Uterus (tissue), 2 donors: ENCODE measurements around the gene SLAMF9.

ENCODE experiments used
- POLR2A ChIP-seq, 2 donors: fragments of 450-650 bp; IDR thresholded peaks; one replicate each; pipeline ENCODE4 v1.6.1; 2016; ENCODE audit warnings: antibody characterized with exemption in 2 of 2, mild to moderate bottlenecking in 1 of 2, moderate library complexity in 1 of 2
- TF ChIP-seq, protein P1 (sequence below), 4 experiments: fragments of 200-600 bp in 2 of 4; fragments of 450-650 bp in 2 of 4; sonication (generic) in 2 of 4; IDR thresholded peaks; one replicate each; pipeline ENCODE4 v1.5.1; 2016 to 2019; ENCODE audit warnings: antibody characterized with exemption in 4 of 4, mild to moderate bottlenecking in 2 of 4, moderate library complexity in 1 of 4

DNA sequence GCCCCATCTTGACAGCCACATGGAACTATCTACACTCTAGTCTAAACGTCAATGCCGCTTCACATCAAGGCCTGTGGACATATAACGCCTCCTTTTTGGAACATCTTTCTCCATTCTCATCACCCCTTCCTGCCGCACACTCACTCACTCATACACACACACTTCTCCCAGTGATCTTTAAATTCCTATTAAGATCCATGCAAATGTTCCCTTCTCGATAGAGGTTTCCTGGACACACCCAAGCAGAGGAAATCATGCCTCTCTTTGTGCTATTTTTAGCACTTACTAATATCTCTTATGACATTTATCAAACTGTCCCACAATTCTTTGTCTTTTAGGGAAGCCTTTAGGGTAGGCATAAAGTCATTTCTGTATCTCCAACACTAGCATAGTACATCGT is 28.2 kb upstream of the SLAMF9 start:
- TF ChIP-seq, protein P1, sequence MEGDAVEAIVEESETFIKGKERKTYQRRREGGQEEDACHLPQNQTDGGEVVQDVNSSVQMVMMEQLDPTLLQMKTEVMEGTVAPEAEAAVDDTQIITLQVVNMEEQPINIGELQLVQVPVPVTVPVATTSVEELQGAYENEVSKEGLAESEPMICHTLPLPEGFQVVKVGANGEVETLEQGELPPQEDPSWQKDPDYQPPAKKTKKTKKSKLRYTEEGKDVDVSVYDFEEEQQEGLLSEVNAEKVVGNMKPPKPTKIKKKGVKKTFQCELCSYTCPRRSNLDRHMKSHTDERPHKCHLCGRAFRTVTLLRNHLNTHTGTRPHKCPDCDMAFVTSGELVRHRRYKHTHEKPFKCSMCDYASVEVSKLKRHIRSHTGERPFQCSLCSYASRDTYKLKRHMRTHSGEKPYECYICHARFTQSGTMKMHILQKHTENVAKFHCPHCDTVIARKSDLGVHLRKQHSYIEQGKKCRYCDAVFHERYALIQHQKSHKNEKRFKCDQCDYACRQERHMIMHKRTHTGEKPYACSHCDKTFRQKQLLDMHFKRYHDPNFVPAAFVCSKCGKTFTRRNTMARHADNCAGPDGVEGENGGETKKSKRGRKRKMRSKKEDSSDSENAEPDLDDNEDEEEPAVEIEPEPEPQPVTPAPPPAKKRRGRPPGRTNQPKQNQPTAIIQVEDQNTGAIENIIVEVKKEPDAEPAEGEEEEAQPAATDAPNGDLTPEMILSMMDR (IDR thresholded peaks at IDR 0.05) = no peak
- TF ChIP-seq POLR2A (IDR thresholded peaks at IDR 0.05) = no peak
